ENCODE data around the gene VAV2.

The VAV2 gene

GRCh38 chr9:134029248-134030226 is 37.4 kb upstream of the VAV2 start:
- Histone ChIP-seq H3K18ac (ENCODE audit: low read length) (no peak overlapping the region), H3K9me3 (replicated peaks in 1 of 2; ENCODE audit: control insufficient read depth in 2 of 2, insufficient read depth in 1 of 2, low read depth in 1 of 2, low read length in 2 of 2) (no peaks in the 10 kb centered on the region), H2BK15ac (ENCODE audit: low read length) (no peak overlapping the region), H4K8ac (ENCODE audit: low read depth, low read length) (no peak overlapping the region), H3K4me2 (ENCODE audit: insufficient read depth, low read length, poor library complexity, severe bottlenecking) (no peak overlapping the region), H2BK12ac (ENCODE audit: low read length) (no peak overlapping the region), H3K27me3 (ENCODE audit: control insufficient read depth in 3 of 3, insufficient read depth in 3 of 3, low read depth in 1 of 3, low read length in 3 of 3) (no peaks in the 10 kb centered on the region), H2BK120ac (ENCODE audit: low read depth, low read length) (no peak overlapping the region), H3K9ac (ENCODE audit: low read depth, low read length, poor library complexity) (no peak overlapping the region), H3K79me1 (ENCODE audit: low read depth, low read length) (peaks cover 4% of the 10 kb centered on the region), H2AK5ac (ENCODE audit: low read depth, low read length) (no peak overlapping the region), H3K4ac (ENCODE audit: low read length) (no peak overlapping the region), H3K14ac (ENCODE audit: low read length) (no peak overlapping the region), H4K91ac (ENCODE audit: low read depth, low read length, poor library complexity) (no peak overlapping the region), H2BK5ac (ENCODE audit: low read length) (no peak overlapping the region), H3K23ac (ENCODE audit: low read depth, low read length, poor library complexity) (peak overlapping the region; percentile 14), H2AFZ (ENCODE audit: low read length) (no peak overlapping the region), H3K4me1 (ENCODE audit: control insufficient read depth in 2 of 2, insufficient read depth in 1 of 2, low read depth in 1 of 2, low read length in 2 of 2) (peaks cover 7 to 9% of the 10 kb centered on the region in 2 donors), H3K27ac (replicated peaks; ENCODE audit: low read length) (no peak overlapping the region), H3K4me3 (ENCODE audit: low read length in 2 of 2) (peak overlapping the region in 1 of 2 donors; percentile 10), H3K36me3 (replicated peaks in 1 of 2; ENCODE audit: control insufficient read depth in 2 of 2, insufficient read depth in 2 of 2, low read length in 2 of 2) (peaks cover 43 to 81% of the 10 kb centered on the region in 2 donors)
- no CpG with 5 or more reads among the region's 21 CpGs for WGBS, 2 donors (ENCODE audit: extremely low coverage in 2 of 2, insufficient read length in 2 of 2, insufficient replicate concordance in 1 of 2)
- DNase-seq (ENCODE audit: low spot score): no peak

GRCh38 chr9:134028575-134029247 is 36.6 kb upstream of the VAV2 start:
- H2BK120ac ChIP-seq (ENCODE audit: low read depth, low read length): no peak overlapping the region
- WGBS, 2 donors (ENCODE audit: extremely low coverage in 2 of 2, insufficient read length in 2 of 2, insufficient replicate concordance in 1 of 2): no CpG with 5 or more reads among the region's 22 CpGs
- no peak overlapping the region for H2BK12ac ChIP-seq (ENCODE audit: low read length)
- H2BK5ac ChIP-seq (ENCODE audit: low read length): no peak overlapping the region
- no peaks in the 10 kb centered on the region for H3K9me3 ChIP-seq (replicated peaks in 1 of 2; ENCODE audit: control insufficient read depth in 2 of 2, insufficient read depth in 1 of 2, low read depth in 1 of 2, low read length in 2 of 2)
- no peak overlapping the region for H3K18ac ChIP-seq (ENCODE audit: low read length)
- no peak overlapping the region for H4K8ac ChIP-seq (ENCODE audit: low read depth, low read length)
- H3K4me1 ChIP-seq (ENCODE audit: control insufficient read depth in 2 of 2, insufficient read depth in 1 of 2, low read depth in 1 of 2, low read length in 2 of 2): peaks cover 9 to 12% of the 10 kb centered on the region in 2 donors
- H3K23ac ChIP-seq (ENCODE audit: low read depth, low read length, poor library complexity): peak overlapping the region; percentile 14
- H4K91ac ChIP-seq (ENCODE audit: low read depth, low read length, poor library complexity): no peak overlapping the region
- H2AK5ac ChIP-seq (ENCODE audit: low read depth, low read length): no peak overlapping the region
- H3K4me2 ChIP-seq (ENCODE audit: insufficient read depth, low read length, poor library complexity, severe bottlenecking): no peak overlapping the region
- no peak overlapping the region for H2AFZ ChIP-seq (ENCODE audit: low read length)
- no peaks in the 10 kb centered on the region for H3K27me3 ChIP-seq (ENCODE audit: control insufficient read depth in 3 of 3, insufficient read depth in 3 of 3, low read depth in 1 of 3, low read length in 3 of 3)
- peaks cover 4% of the 10 kb centered on the region for H3K79me1 ChIP-seq (ENCODE audit: low read depth, low read length)
- H3K4ac ChIP-seq (ENCODE audit: low read length): no peak overlapping the region
- H2BK15ac ChIP-seq (ENCODE audit: low read length): no peak overlapping the region
- DNase-seq (ENCODE audit: low spot score): no peak
- H3K36me3 ChIP-seq (replicated peaks in 1 of 2; ENCODE audit: control insufficient read depth in 2 of 2, insufficient read depth in 2 of 2, low read length in 2 of 2): peaks cover 35 to 73% of the 10 kb centered on the region in 2 donors
- no peak overlapping the region for H3K9ac ChIP-seq (ENCODE audit: low read depth, low read length, poor library complexity)
- H3K4me3 ChIP-seq (ENCODE audit: low read length in 2 of 2): no peak overlapping the region
- no peak overlapping the region for H3K14ac ChIP-seq (ENCODE audit: low read length)
- H3K27ac ChIP-seq (replicated peaks; ENCODE audit: low read length): no peak overlapping the region

GRCh38 chr9:134028076-134028475 is 36.0 kb upstream of the VAV2 start:
- Histone ChIP-seq H4K8ac (ENCODE audit: low read depth, low read length) (no peak overlapping the region), H2BK5ac (ENCODE audit: low read length) (no peak overlapping the region), H3K27me3 (ENCODE audit: control insufficient read depth in 3 of 3, insufficient read depth in 3 of 3, low read depth in 1 of 3, low read length in 3 of 3) (no peaks in the 10 kb centered on the region), H3K36me3 (replicated peaks in 1 of 2; ENCODE audit: control insufficient read depth in 2 of 2, insufficient read depth in 2 of 2, low read length in 2 of 2) (peaks cover 30 to 66% of the 10 kb centered on the region in 2 donors), H3K79me1 (ENCODE audit: low read depth, low read length) (peaks cover 4% of the 10 kb centered on the region), H3K4ac (ENCODE audit: low read length) (no peak overlapping the region), H2AFZ (ENCODE audit: low read length) (no peak overlapping the region), H3K4me1 (ENCODE audit: control insufficient read depth in 2 of 2, insufficient read depth in 1 of 2, low read depth in 1 of 2, low read length in 2 of 2) (peaks cover 9 to 12% of the 10 kb centered on the region in 2 donors), H3K27ac (replicated peaks; ENCODE audit: low read length) (no peak overlapping the region), H3K14ac (ENCODE audit: low read length) (no peak overlapping the region), H4K91ac (ENCODE audit: low read depth, low read length, poor library complexity) (no peak overlapping the region), H3K4me3 (ENCODE audit: low read length in 2 of 2) (no peak overlapping the region), H2AK5ac (ENCODE audit: low read depth, low read length) (no peak overlapping the region), H2BK120ac (ENCODE audit: low read depth, low read length) (no peak overlapping the region), H3K18ac (ENCODE audit: low read length) (no peak overlapping the region), H3K9ac (ENCODE audit: low read depth, low read length, poor library complexity) (no peak overlapping the region), H2BK12ac (ENCODE audit: low read length) (no peak overlapping the region), H2BK15ac (ENCODE audit: low read length) (no peak overlapping the region), H3K9me3 (replicated peaks in 1 of 2; ENCODE audit: control insufficient read depth in 2 of 2, insufficient read depth in 1 of 2, low read depth in 1 of 2, low read length in 2 of 2) (no peaks in the 10 kb centered on the region), H3K23ac (ENCODE audit: low read depth, low read length, poor library complexity) (no peak overlapping the region), H3K4me2 (ENCODE audit: insufficient read depth, low read length, poor library complexity, severe bottlenecking) (no peak overlapping the region)
- DNase-seq (ENCODE audit: low spot score): no peak
- WGBS, 2 donors (ENCODE audit: extremely low coverage in 2 of 2, insufficient read length in 2 of 2, insufficient replicate concordance in 1 of 2): 100% methylated on average over 1 of the region's 9 CpGs

- no peak overlapping the region for H2BK12ac ChIP-seq (ENCODE audit: low read length)
- no peak overlapping the region for H3K4me2 ChIP-seq (ENCODE audit: insufficient read depth, low read length, poor library complexity, severe bottlenecking)
- no peak overlapping the region for H3K14ac ChIP-seq (ENCODE audit: low read length)
- no peaks in the 10 kb centered on the region for H3K27me3 ChIP-seq (ENCODE audit: control insufficient read depth in 3 of 3, insufficient read depth in 3 of 3, low read depth in 1 of 3, low read length in 3 of 3)
- H2BK120ac ChIP-seq (ENCODE audit: low read depth, low read length): no peak overlapping the region
- H2AFZ ChIP-seq (ENCODE audit: low read length): no peak overlapping the region
- no peak overlapping the region for H2AK5ac ChIP-seq (ENCODE audit: low read depth, low read length)
- no peak overlapping the region for H3K9ac ChIP-seq (ENCODE audit: low read depth, low read length, poor library complexity)
- no peaks in the 10 kb centered on the region for H3K9me3 ChIP-seq (replicated peaks in 1 of 2; ENCODE audit: control insufficient read depth in 2 of 2, insufficient read depth in 1 of 2, low read depth in 1 of 2, low read length in 2 of 2)
- peaks cover 26 to 61% of the 10 kb centered on the region in 2 donors for H3K36me3 ChIP-seq (replicated peaks in 1 of 2; ENCODE audit: control insufficient read depth in 2 of 2, insufficient read depth in 2 of 2, low read length in 2 of 2)
- no peak overlapping the region for H4K91ac ChIP-seq (ENCODE audit: low read depth, low read length, poor library complexity)
- H3K23ac ChIP-seq (ENCODE audit: low read depth, low read length, poor library complexity): no peak overlapping the region
- no peak overlapping the region for H4K8ac ChIP-seq (ENCODE audit: low read depth, low read length)
- no CpG with 5 or more reads among the region's 7 CpGs for WGBS, 2 donors (ENCODE audit: extremely low coverage in 2 of 2, insufficient read length in 2 of 2, insufficient replicate concordance in 1 of 2)
- H2BK15ac ChIP-seq (ENCODE audit: low read length): no peak overlapping the region
- no peak overlapping the region for H2BK5ac ChIP-seq (ENCODE audit: low read length)
- H3K4ac ChIP-seq (ENCODE audit: low read length): no peak overlapping the region
- DNase-seq (ENCODE audit: low spot score): no peak
- no peak overlapping the region for H3K27ac ChIP-seq (replicated peaks; ENCODE audit: low read length)
- peaks cover 4% of the 10 kb centered on the region for H3K79me1 ChIP-seq (ENCODE audit: low read depth, low read length)
- peaks cover 9 to 12% of the 10 kb centered on the region in 2 donors for H3K4me1 ChIP-seq (ENCODE audit: control insufficient read depth in 2 of 2, insufficient read depth in 1 of 2, low read depth in 1 of 2, low read length in 2 of 2)
- H3K18ac ChIP-seq (ENCODE audit: low read length): no peak overlapping the region
- no peak overlapping the region for H3K4me3 ChIP-seq (ENCODE audit: low read length in 2 of 2)
Measured at GRCh38 chr9:134027561-134027960, 35.4 kb upstream of the VAV2 start.

Measured in neuronal stem cell (in vitro differentiated cells).